SK-N-SH (cell line): ENCODE results near the gene TNFAIP8L1. TPM values are rescaled to one million over a fixed set of nuclear protein-coding genes. Genes with fewer than 3 reads are reported as not detected.

Experiments used
- CTCF ChIA-PET: fragments of 300-600, 350-600 bp; formaldehyde crosslinking; extraction: SDS; loops from one replicate; lab custom pipeline; 2021; lab: Yijun Ruan, JAX
- POLR2A ChIA-PET: fragments of 350-600 bp; sonication (Branson Sonifier 250); formaldehyde crosslinking; extraction: SDS; loops from one replicate; lab custom pipeline; 2020; ENCODE audit warnings: antibody characterized with exemption, inconsistent platforms; lab: Yijun Ruan, JAX
- DNase-seq: peaks from one replicate; pipeline ENCODE4 v3.0.0; 2012
- H2AFZ ChIP-seq: fragments of 200-600 bp; sonication (generic); 2 replicates; pipeline ENCODE4 v1.8.1; 2016; ENCODE audit warnings: antibody characterized with exemption, mild to moderate bottlenecking, low read depth
- H3F3A ChIP-seq: fragments of 200-600 bp; sonication (generic); replicated peaks from 2 replicates; pipeline ENCODE3; 2016; ENCODE audit warnings: antibody characterized with exemption, mild to moderate bottlenecking; ENCODE audit not compliant: insufficient read depth
- H3K27ac ChIP-seq, 2 experiments: fragments of 200-500 bp in 1 of 2; fragments of 200-600 bp in 1 of 2; sonication (Bioruptor generic) in 1 of 2; sonication (generic), shearing (Covaris generic) in 1 of 2; 2 replicates each; pipeline versions ENCODE4 v1.5.1 to v1.6.1; 2014 to 2016; ENCODE audit warnings: low read depth in 2 of 2, inconsistent platforms in 1 of 2, low read length in 1 of 2, mild to moderate bottlenecking in 1 of 2, mixed read lengths in 1 of 2
- H3K27me3 ChIP-seq: fragments of 200-600 bp; sonication (generic), shearing (Covaris generic); 2 replicates; pipeline ENCODE4 v1.6.1; 2016; ENCODE audit warnings: mixed run types; ENCODE audit not compliant: insufficient read depth
- H3K36me3 ChIP-seq, 2 experiments: fragments of 200-500 bp in 1 of 2; fragments of 200-600 bp in 1 of 2; sonication (Bioruptor generic) in 1 of 2; sonication (generic) in 1 of 2; replicated peaks in 1 of 2; 2 replicates each; pipeline versions ENCODE3 to v1.5.1; 2014 to 2016; ENCODE audit warnings: low read length in 1 of 2, mild to moderate bottlenecking in 1 of 2; ENCODE audit not compliant: insufficient read depth in 2 of 2, control insufficient read depth in 1 of 2
- H3K4me1 ChIP-seq, 2 experiments: fragments of 200-500 bp in 1 of 2; fragments of 200-600 bp in 1 of 2; sonication (Bioruptor generic) in 1 of 2; sonication (generic), shearing (Covaris generic) in 1 of 2; 2 replicates each; pipeline versions ENCODE4 v1.5.1 to v1.6.1; 2014 to 2016; ENCODE audit warnings: low read depth in 1 of 2, low read length in 1 of 2, mixed run types in 1 of 2; ENCODE audit not compliant: insufficient read depth in 2 of 2, control insufficient read depth in 1 of 2
- H3K4me2 ChIP-seq: fragments of 200-600 bp; sonication (generic), shearing (Covaris generic); 2 replicates; pipeline ENCODE4 v1.6.1; 2017; ENCODE audit warnings: mixed run types
- H3K4me3 ChIP-seq, 2 experiments: fragments of 200-500 bp in 1 of 2; fragments of 200-600 bp in 1 of 2; sonication (Bioruptor generic) in 1 of 2; sonication (generic), shearing (Covaris generic) in 1 of 2; 2 replicates each; pipeline versions ENCODE4 v1.5.1 to v1.8.1; 2014 to 2016; ENCODE audit warnings: low read depth in 2 of 2, inconsistent platforms in 1 of 2, low read length in 1 of 2, mild to moderate bottlenecking in 1 of 2, mixed read lengths in 1 of 2, moderate library complexity in 1 of 2
- H3K79me2 ChIP-seq: fragments of 200-600 bp; sonication (generic); 2 replicates; pipeline ENCODE4 v1.8.1; 2017; ENCODE audit warnings: mild to moderate bottlenecking; ENCODE audit not compliant: insufficient read depth
- H3K9ac ChIP-seq: fragments of 200-600 bp; sonication (generic); 2 replicates; pipeline ENCODE4 v1.6.1; 2017; ENCODE audit warnings: mixed run types
- H3K9me2 ChIP-seq: fragments of 200-600 bp; sonication (generic); 2 replicates; pipeline ENCODE4 v1.6.1; 2017; ENCODE audit warnings: mixed run types
- H3K9me3 ChIP-seq: fragments of 200-600 bp; sonication (generic); 2 replicates; pipeline ENCODE4 v1.6.1; 2017; ENCODE audit warnings: mixed run types, mild to moderate bottlenecking, moderate library complexity
- H4K20me1 ChIP-seq: fragments of 200-600 bp; sonication (generic); 2 replicates; pipeline ENCODE4 v1.6.1; 2017; ENCODE audit warnings: mild to moderate bottlenecking, mixed run types; ENCODE audit not compliant: insufficient read depth
- EP300 ChIP-seq, 2 experiments: IDR thresholded peaks; 2 replicates each; pipeline versions ENCODE4 v1.4.0 to v1.6.1; 2012; ENCODE audit warnings: borderline replicate concordance in 1 of 2, low read depth in 1 of 2, low read length in 1 of 2
- FOSL2 ChIP-seq: IDR thresholded peaks from 2 replicates; pipeline ENCODE4 v1.4.0; 2012; ENCODE audit warnings: low read depth, mild to moderate bottlenecking, moderate library complexity, borderline replicate concordance
- FOXM1 ChIP-seq: IDR thresholded peaks from 2 replicates; pipeline ENCODE4 v1.4.0; 2012; ENCODE audit warnings: low read depth, mild to moderate bottlenecking
- GABPA ChIP-seq: IDR thresholded peaks from 2 replicates; pipeline ENCODE4 v1.4.0; 2012; ENCODE audit warnings: low read depth, mild to moderate bottlenecking
- GATA2 ChIP-seq: sonication (generic); formaldehyde crosslinking; IDR thresholded peaks from 2 replicates; pipeline ENCODE4 v1.5.0; 2020; ENCODE audit warnings: mild to moderate bottlenecking, missing genetic modification reagents
- IRF3 ChIP-seq: fragments of 150-350 bp; IDR thresholded peaks from 2 replicates; pipeline ENCODE4 v1.6.1; 2016; ENCODE audit warnings: mild to moderate bottlenecking, low read depth, low read length
- JUND ChIP-seq: IDR thresholded peaks from 2 replicates; pipeline ENCODE4 v1.4.0; 2012
- MAX ChIP-seq: IDR thresholded peaks from 2 replicates; pipeline ENCODE4 v1.4.0; 2012; ENCODE audit warnings: low read depth
- MXI1 ChIP-seq: IDR thresholded peaks from 2 replicates; pipeline ENCODE4 v1.6.1; 2012; ENCODE audit warnings: mild to moderate bottlenecking, low read depth, low read length, improper control_type of control experiment
- NRF1 ChIP-seq: IDR thresholded peaks from 2 replicates; pipeline ENCODE4 v1.6.1; 2012; ENCODE audit warnings: low read depth, mild to moderate bottlenecking, low read length
- RAD21 ChIP-seq: IDR thresholded peaks from 2 replicates; pipeline ENCODE4 v1.6.1; 2012; ENCODE audit warnings: mild to moderate bottlenecking, low read length
- RCOR1 ChIP-seq: fragments of 150-350 bp; IDR thresholded peaks from 2 replicates; pipeline ENCODE4 v1.6.1; 2017; ENCODE audit warnings: antibody characterized with exemption, low read length
- RXRA ChIP-seq: IDR thresholded peaks from 2 replicates; pipeline ENCODE4 v1.4.0; 2012; ENCODE audit warnings: low read depth, mild to moderate bottlenecking, borderline replicate concordance
- SMC3 ChIP-seq: IDR thresholded peaks from 2 replicates; pipeline ENCODE4 v1.6.1; 2012; ENCODE audit warnings: low read depth, low read length, improper control_type of control experiment
- TAF1 ChIP-seq: IDR thresholded peaks from 2 replicates; pipeline ENCODE4 v1.6.1; 2012; ENCODE audit warnings: low read depth, mild to moderate bottlenecking, low read length, moderate library complexity, borderline replicate concordance
- TCF12 ChIP-seq: IDR thresholded peaks from 2 replicates; pipeline ENCODE4 v1.4.0; 2012
- TEAD4 ChIP-seq: IDR thresholded peaks from 2 replicates; pipeline ENCODE4 v1.4.0; 2012; ENCODE audit warnings: mild to moderate bottlenecking, borderline replicate concordance; ENCODE audit not compliant: insufficient read depth
- USF1 ChIP-seq: IDR thresholded peaks from 2 replicates; pipeline ENCODE4 v1.4.0; 2012; ENCODE audit warnings: low read depth, borderline replicate concordance
- YY1 ChIP-seq: IDR thresholded peaks from 2 replicates; pipeline ENCODE4 v1.4.0; 2012; ENCODE audit warnings: low read depth, mild to moderate bottlenecking
- whole genome bisulfite sequencing: methylation state at CpG from one replicate; pipeline ENCODE4 v1.1.6; 2017; ENCODE audit warnings: low lambda C conversion rate; 5-methylcytosine and 5-hydroxymethylcytosine counted together
- polyA plus RNA-seq, 3 experiments: library from polyadenylated mRNA; depleted of rRNA; stranded (reverse); fragments of >200 nt; gene quantifications; 2 replicates each; pipeline ENCODE4 v1.2.3, GENCODE V29; 2012

The TNFAIP8L1 gene
- polyA plus RNA-seq, 1 of the 3 experiments (the other 2 are of a cell fraction), result 6.4 TPM

GRCh38 chr19:4606921-4607678 lies 32.2 kb upstream of the TNFAIP8L1 start:
- CTCF ChIA-PET, result interaction anchor here (0.7 to 3.8 kb wide), 9 partner anchors 11 to 40 kb away, joined by 3 to 20 read pairs (median 4); no protein-coding TSS in a partner anchor

More at GRCh38 chr19:4606921-4607678, 32.2 kb upstream of the TNFAIP8L1 start:
- Histone ChIP-seq H3K4me3 (no peak overlapping the region; a peak in 1 of 4 replicates), H3F3A (peaks cover 7% of the 10 kb centered on the region), H3K27ac (no peak overlapping the region), H3K79me2 (no peaks in the 10 kb centered on the region), H2AFZ (no peak overlapping the region; the same call in 1 of the 2 replicates), H3K27me3 (peaks cover 27% of the 10 kb centered on the region; the same call in 1 of the 2 replicates), H3K9me2 (no peaks in the 10 kb centered on the region), H3K4me2 (peak overlapping the region; percentile 50; the same call in 1 of the 2 replicates), H3K9me3 (no peaks in the 10 kb centered on the region), H3K9ac (no peak overlapping the region), H4K20me1 (no peaks in the 10 kb centered on the region), H3K36me3 (no peaks in the 10 kb centered on the region), H3K4me1 (peaks cover 0 to 2% of the 10 kb centered on the region in 2 experiments; a peak in 1 of 4 replicates)
- TF ChIP-seq FOSL2 (no peak), MAX (no peak), RXRA (no peak), FOXM1 (no peak), GATA2 (CRISPR knock-in tag) (0 out of 2 replicates have a peak, but pooled peaks have one; percentile 12), TAF1 (no peak), JUND (no peak), RAD21 (no peak), RCOR1 (peak; percentile 85), TEAD4 (no peak), USF1 (peak; percentile 86), NRF1 (peak; percentile 49; the same call in 1 of the 2 replicates), SMC3 (no peak), GABPA (no peak), EP300 (IDR thresholded peaks at IDR 0.05; ENCODE audit: borderline replicate concordance in 1 of 2, low read depth in 1 of 2, low read length in 1 of 2) (peak in 1 of 2 experiments; percentile 48; a peak in 1 of 4 replicates), MXI1 (peak; percentile 53), TCF12 (no peak), YY1 (no peak), IRF3 (no peak)
- DNase-seq, result peak; percentile 89
- POLR2A ChIA-PET, result interaction anchor here (0.7 to 0.9 kb wide), 2 partner anchors 10 to 13 kb away, joined by 3 read pairs; no protein-coding TSS in a partner anchor
- WGBS, result 16% methylated on average over 27 of the region's 35 CpGs
